Measurements from ENCODE around the gene EPHB2.
"Not testable (repeated sequence)": the region's sequence is repeated elsewhere in the genome, so short reads cannot be mapped to it uniquely, and the experiment has no call there.

DNA sequence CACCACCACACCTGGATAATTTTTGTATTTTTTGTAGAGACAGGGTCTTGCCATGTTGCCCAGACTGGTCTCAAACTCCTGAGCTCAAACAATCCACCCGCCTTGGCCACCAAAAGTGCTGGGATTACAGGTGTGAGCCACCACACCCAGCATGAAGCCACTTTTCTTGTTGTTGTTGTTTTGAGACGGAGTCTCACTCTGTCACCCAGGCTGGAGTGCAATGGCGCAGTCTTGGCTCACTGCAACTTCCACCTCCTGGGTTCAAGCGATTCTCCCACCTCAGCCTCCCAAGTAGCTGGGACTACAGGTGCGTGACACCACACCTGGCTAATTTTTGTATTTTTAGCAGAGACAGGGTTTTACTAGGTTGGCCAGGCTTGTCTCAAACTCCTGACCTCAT is 234.5 kb downstream of the EPHB2 start:
- TF ChIP-seq, protein P1, sequence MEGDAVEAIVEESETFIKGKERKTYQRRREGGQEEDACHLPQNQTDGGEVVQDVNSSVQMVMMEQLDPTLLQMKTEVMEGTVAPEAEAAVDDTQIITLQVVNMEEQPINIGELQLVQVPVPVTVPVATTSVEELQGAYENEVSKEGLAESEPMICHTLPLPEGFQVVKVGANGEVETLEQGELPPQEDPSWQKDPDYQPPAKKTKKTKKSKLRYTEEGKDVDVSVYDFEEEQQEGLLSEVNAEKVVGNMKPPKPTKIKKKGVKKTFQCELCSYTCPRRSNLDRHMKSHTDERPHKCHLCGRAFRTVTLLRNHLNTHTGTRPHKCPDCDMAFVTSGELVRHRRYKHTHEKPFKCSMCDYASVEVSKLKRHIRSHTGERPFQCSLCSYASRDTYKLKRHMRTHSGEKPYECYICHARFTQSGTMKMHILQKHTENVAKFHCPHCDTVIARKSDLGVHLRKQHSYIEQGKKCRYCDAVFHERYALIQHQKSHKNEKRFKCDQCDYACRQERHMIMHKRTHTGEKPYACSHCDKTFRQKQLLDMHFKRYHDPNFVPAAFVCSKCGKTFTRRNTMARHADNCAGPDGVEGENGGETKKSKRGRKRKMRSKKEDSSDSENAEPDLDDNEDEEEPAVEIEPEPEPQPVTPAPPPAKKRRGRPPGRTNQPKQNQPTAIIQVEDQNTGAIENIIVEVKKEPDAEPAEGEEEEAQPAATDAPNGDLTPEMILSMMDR (conservative IDR thresholded peaks at IDR 0.05; ENCODE audit: low read length) = not testable (repeated sequence)
- TF ChIP-seq EZH2phosphoT487 (IDR thresholded peaks at IDR 0.05; ENCODE audit: borderline replicate concordance, low read depth, low read length) = not testable (repeated sequence)
